Neural progenitor cell (in vitro differentiated cells): Measurements from ENCODE around the gene PTPA.

ENCODE experiments used
- CTCF ChIP-seq: fragments of 200-600 bp; sonication (generic); IDR thresholded peaks from 2 replicates; pipeline ENCODE4 v1.5.1; 2017; ENCODE audit warnings: antibody characterized with exemption, mild to moderate bottlenecking
- EZH2 ChIP-seq: fragments of 200-600 bp; sonication (generic); IDR thresholded peaks from 2 replicates; pipeline ENCODE4 v1.6.1; 2017; ENCODE audit warnings: antibody characterized with exemption, mild to moderate bottlenecking, moderate library complexity
- EZH2phosphoT487 ChIP-seq: fragments of 200-600 bp; sonication (generic); IDR thresholded peaks from 2 replicates; pipeline ENCODE4 v1.6.1; 2017; ENCODE audit warnings: antibody characterized with exemption

- TF ChIP-seq CTCF (no peak), EZH2phosphoT487 (no peak), EZH2 (no peak)
These were observed 53.2 kb downstream of the PTPA start for GRCh38 chr9:129164246-129164930.
